Neuron (in vitro differentiated cells): Measurements from ENCODE around the gene OR10H1.
"Not testable (repeated sequence)": the region's sequence is repeated elsewhere in the genome, so short reads cannot be mapped to it uniquely, and the experiment has no call there.

Experiments
- H2AFZ ChIP-seq: one replicate; pipeline ENCODE4 v1.6.1; 2013; ENCODE audit warnings: low read depth, mild to moderate bottlenecking, inconsistent platforms, low read length, moderate library complexity
- H3K27me3 ChIP-seq: one replicate; pipeline ENCODE4 v1.6.1; 2013; ENCODE audit warnings: low read length; ENCODE audit not compliant: insufficient read depth
- H3K36me3 ChIP-seq: one replicate; pipeline ENCODE4 v1.6.1; 2013; ENCODE audit warnings: low read length; ENCODE audit not compliant: insufficient read depth
- H3K4me1 ChIP-seq: one replicate; pipeline ENCODE4 v1.6.1; 2013; ENCODE audit warnings: low read length; ENCODE audit not compliant: insufficient read depth
- H3K4me3 ChIP-seq: 2 replicates; pipeline ENCODE4 v1.5.1; 2013; ENCODE audit warnings: mild to moderate bottlenecking, low read length, moderate library complexity
- H3K9me3 ChIP-seq: one replicate; pipeline ENCODE4 v1.6.1; 2013; ENCODE audit warnings: low read length

Gene OR10H1

GRCh38 chr19:15812060-15812722 is 3.3 kb downstream of the OR10H1 start:
- Histone ChIP-seq H2AFZ (no peak overlapping the region), H3K4me3 (no peak overlapping the region), H3K9me3 (no peaks in the 10 kb centered on the region), H3K27me3 (no peaks in the 10 kb centered on the region), H3K36me3 (no peaks in the 10 kb centered on the region), H3K4me1 (no peaks in the 10 kb centered on the region)

GRCh38 chr19:15811476-15811875 is 4.0 kb downstream of the OR10H1 start:
- no peaks in the 10 kb centered on the region for H3K36me3 ChIP-seq
- H3K4me1 ChIP-seq: no peaks in the 10 kb centered on the region
- no peak overlapping the region for H3K4me3 ChIP-seq
- H2AFZ ChIP-seq: no peak overlapping the region
- H3K27me3 ChIP-seq: no peaks in the 10 kb centered on the region
- no peaks in the 10 kb centered on the region for H3K9me3 ChIP-seq

GRCh38 chr19:15810335-15810734 is 5.1 kb downstream of the OR10H1 start:
- H3K4me3 ChIP-seq: no peak overlapping the region
- no peaks in the 10 kb centered on the region for H3K36me3 ChIP-seq
- H3K9me3 ChIP-seq: no peaks in the 10 kb centered on the region
- no peaks in the 10 kb centered on the region for H3K4me1 ChIP-seq
- no peaks in the 10 kb centered on the region for H3K27me3 ChIP-seq
- H2AFZ ChIP-seq: no peak overlapping the region

GRCh38 chr19:15794279-15794678 is 21.2 kb downstream of the OR10H1 start:
- not testable (repeated sequence) for H3K9me3 ChIP-seq, H2AFZ ChIP-seq, H3K4me1 ChIP-seq, H3K27me3 ChIP-seq, H3K36me3 ChIP-seq, H3K4me3 ChIP-seq

- Histone ChIP-seq H2AFZ (no peak overlapping the region), H3K9me3 (no peaks in the 10 kb centered on the region), H3K4me3 (no peak overlapping the region), H3K27me3 (peaks cover 4% of the 10 kb centered on the region), H3K36me3 (no peaks in the 10 kb centered on the region), H3K4me1 (no peaks in the 10 kb centered on the region)
Measured at GRCh38 chr19:15790096-15790495, 25.4 kb downstream of the OR10H1 start.

- H3K36me3 ChIP-seq: no peaks in the 10 kb centered on the region
- no peak overlapping the region for H2AFZ ChIP-seq
- H3K27me3 ChIP-seq: peaks cover 4% of the 10 kb centered on the region
- no peaks in the 10 kb centered on the region for H3K9me3 ChIP-seq
- no peak overlapping the region for H3K4me3 ChIP-seq
- no peaks in the 10 kb centered on the region for H3K4me1 ChIP-seq
Measured at GRCh38 chr19:15788594-15789270, 26.7 kb downstream of the OR10H1 start.

- Histone ChIP-seq H3K27me3 (peaks cover 4% of the 10 kb centered on the region), H3K4me3 (no peak within 1 kb of the TSS), H3K4me1 (no peaks in the 10 kb centered on the region), H3K9me3 (no peaks in the 10 kb centered on the region), H2AFZ (no peak within 1 kb of the TSS), H3K36me3 (no peaks in the 10 kb centered on the region)
Measured at GRCh38 chr19:15787611-15788155, 27.8 kb downstream of the OR10H1 start, which contains the start of gene OR10H5. TSS of gene OR10H5 (plus strand) at chr19:15787661. CDS start at chr19:15794049, 6,388 bp downstream.

GRCh38 chr19:15782896-15783295 is 32.6 kb downstream of the OR10H1 start:
- not testable (repeated sequence) for H3K27me3 ChIP-seq, H3K9me3 ChIP-seq, H3K4me3 ChIP-seq, H2AFZ ChIP-seq, H3K36me3 ChIP-seq
- peaks cover 13% of the 10 kb centered on the region for H3K4me1 ChIP-seq

- H3K4me3 ChIP-seq: no peak overlapping the region
Measured at GRCh38 chr19:15782211-15782610, 33.3 kb downstream of the OR10H1 start.

GRCh38 chr19:15781661-15782060 is 33.8 kb downstream of the OR10H1 start:
- Histone ChIP-seq H3K4me1 (peaks cover 13% of the 10 kb centered on the region), H3K36me3 (no peaks in the 10 kb centered on the region), H2AFZ (no peak overlapping the region), H3K27me3 (no peaks in the 10 kb centered on the region), H3K9me3 (no peaks in the 10 kb centered on the region), H3K4me3 (no peak overlapping the region)

More at GRCh38 chr19:15782211-15782610, 33.3 kb downstream of the OR10H1 start:
- Histone ChIP-seq H3K9me3 (no peaks in the 10 kb centered on the region), H3K36me3 (no peaks in the 10 kb centered on the region), H3K27me3 (no peaks in the 10 kb centered on the region), H3K4me1 (peaks cover 13% of the 10 kb centered on the region), H2AFZ (no peak overlapping the region)

GRCh38 chr19:15780610-15781418 is 34.6 kb downstream of the OR10H1 start:
- Histone ChIP-seq H2AFZ (no peak overlapping the region), H3K4me1 (peaks cover 13% of the 10 kb centered on the region), H3K36me3 (no peaks in the 10 kb centered on the region), H3K27me3 (no peaks in the 10 kb centered on the region), H3K9me3 (no peaks in the 10 kb centered on the region), H3K4me3 (no peak overlapping the region)

GRCh38 chr19:15779756-15780476 is 35.5 kb downstream of the OR10H1 start:
- H3K27me3 ChIP-seq: no peaks in the 10 kb centered on the region
- no peak overlapping the region for H2AFZ ChIP-seq
- H3K9me3 ChIP-seq: no peaks in the 10 kb centered on the region
- no peaks in the 10 kb centered on the region for H3K36me3 ChIP-seq
- H3K4me1 ChIP-seq: peaks cover 13% of the 10 kb centered on the region
- H3K4me3 ChIP-seq: no peak overlapping the region
